ENCODE measurements around the gene MARCHF6.

GRCh38 chr5:10306806-10307205, 46.7 kb upstream of the MARCHF6 start:
- no peak for TF ChIP-seq EZH2phosphoT487 (IDR thresholded peaks at IDR 0.05; ENCODE audit: insufficient read depth, low read depth)
- no peak for TF ChIP-seq EZH2 (IDR thresholded peaks at IDR 0.05; ENCODE audit: insufficient read depth, poor library complexity, severe bottlenecking)
